HG03095 (cell line): ENCODE results near the gene PRRT1B.

Experiments used
- ATAC-seq: cut with Tn5 transposase; IDR thresholded peaks from one replicate; pipeline ENCODE4 v1.9.1; 2021; ENCODE audit warnings: moderate library complexity; ENCODE audit not compliant: unreplicated experiment

The PRRT1B gene

DNA sequence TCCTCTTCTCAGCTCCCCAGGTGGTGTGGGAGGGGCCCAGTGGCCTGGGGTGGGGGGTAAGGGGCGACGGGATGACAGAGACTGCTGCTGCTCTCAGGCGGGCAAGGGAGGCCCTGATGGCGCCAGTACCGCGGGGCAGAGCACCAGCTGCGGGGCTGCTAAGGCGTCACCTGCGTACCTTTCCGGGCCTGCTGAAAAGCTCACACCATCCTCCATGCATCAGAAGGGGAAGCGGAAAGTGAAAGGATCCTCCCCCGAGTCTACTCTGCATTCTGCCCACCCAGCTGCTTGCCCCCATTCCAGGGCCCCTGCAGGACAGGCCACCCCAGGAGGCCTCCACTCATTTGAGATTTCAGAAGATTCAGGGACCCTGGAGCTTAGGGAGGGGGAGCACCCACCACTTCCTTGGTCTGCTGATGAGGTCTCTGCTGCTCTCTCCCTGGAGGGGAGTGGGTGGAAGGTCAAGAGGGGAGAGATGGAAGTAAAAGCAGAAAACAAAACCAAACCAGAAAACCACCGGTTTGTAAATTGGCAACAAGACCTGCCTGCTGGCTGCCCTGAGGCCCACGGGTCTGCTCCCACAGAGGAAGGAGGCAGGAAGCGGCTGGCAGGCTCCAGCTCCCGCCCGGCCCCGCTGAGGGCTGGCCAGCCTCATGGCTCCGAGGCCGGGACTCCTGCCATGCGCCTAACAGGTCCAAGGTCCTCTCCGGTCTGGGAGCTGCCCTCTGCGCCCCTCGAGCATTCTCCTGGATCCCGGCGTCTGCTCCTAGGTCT lies 33.6 kb downstream of the PRRT1B start:
- ATAC-seq: no peak

DNA sequence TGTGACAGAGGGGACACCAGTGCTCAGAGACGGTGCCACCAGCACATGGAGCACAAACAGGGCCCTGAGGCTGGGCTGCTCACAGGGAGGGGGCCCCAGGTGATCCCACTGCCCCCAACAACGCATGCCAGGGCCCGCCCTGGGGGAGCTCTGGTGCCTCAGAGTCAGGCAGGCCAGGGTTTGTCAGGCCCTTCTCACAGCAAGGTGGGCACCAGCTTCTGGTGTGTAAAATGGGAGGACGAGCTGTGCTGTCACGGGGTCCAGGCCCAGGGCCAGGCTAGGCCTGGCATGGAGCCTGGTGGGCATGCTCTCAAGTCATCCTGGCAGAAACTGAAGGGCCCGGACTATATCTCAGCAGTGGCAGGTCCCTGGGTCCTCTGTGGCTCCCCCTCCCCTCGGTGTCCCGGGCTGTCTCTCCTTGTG lies 34.5 kb downstream of the PRRT1B start:
- no peak for ATAC-seq

DNA sequence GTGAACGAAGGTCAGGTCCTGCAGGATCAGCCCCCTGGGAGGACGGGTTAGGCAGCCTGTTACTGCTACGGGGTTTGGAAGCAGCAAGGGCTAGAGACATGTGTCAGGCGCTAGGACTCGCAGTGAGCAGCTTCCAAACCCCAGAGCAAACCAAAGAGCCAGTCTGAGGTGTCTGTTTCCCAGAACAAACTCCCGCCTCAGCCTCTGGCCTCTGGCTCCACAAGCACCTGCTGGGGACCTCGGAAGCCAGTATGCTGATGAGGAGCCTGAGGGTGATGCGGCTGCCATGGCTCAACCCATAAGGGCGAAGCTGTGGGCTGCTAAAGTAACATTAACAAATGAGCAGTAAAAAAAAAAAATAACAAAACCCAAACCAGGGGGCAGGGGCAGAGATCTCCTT lies 35.0 kb downstream of the PRRT1B start:
- no peak for ATAC-seq

DNA sequence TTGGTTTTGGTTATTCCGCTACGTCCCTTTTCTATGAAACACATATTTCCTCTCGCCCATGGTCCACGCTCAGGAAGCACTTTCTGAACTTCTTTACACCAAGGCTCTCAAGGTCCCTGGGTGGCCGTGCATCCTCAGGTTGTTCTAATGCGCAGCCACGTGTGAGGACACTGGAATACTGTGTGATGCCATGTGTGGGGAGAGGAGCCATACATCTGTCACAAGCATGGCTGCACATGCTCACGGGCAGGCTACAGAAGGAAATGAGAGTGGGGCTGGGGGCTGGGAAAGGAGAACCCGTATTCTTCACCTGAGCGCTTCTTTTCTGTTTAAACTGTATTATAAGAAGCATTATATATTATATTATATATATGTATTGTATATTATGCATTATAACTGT lies 36.7 kb downstream of the PRRT1B start:
- ATAC-seq: no peak

DNA sequence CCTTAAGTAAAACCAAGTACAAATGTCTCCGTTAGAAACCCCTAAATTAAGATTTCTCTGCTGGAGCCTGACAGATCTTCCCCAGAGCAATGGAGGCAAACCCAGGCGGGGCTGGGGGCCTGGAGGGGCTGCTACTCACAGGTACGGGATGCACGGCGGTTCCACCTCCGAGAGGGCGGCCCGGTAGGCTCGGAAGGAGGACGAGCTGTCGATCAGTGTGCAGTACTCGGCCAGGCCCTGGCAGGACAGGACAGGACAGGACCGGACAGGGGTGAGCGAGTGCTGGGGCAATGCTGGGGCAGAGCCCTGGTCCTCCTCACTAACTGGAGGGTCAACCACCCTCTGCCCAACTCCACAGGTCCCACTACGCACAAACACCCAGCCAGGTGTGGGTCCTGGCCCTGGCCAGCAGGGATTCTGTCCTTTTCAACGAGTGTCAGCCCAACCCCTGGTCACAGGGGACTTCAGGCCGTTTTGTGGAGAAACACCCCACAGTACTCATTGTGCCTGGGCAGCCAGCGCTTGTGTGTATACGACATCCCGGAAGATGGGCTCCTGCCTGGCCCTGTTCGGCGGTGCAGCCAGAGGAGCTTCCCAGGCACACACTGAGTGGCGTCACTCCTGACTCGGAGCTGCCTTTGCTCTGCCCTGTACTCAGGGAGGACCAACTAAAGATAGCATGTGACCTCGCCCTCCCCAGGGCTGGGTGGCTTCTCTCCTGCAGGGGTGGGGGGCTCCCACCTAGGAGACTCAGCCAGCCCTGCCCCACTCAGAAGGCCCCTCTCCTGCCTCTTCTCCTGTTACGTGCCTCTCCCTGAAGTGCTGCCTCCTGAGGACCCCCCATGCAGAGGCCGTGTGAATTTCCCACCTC lies 37.4 kb downstream of the PRRT1B start:
- ATAC-seq: no peak

DNA sequence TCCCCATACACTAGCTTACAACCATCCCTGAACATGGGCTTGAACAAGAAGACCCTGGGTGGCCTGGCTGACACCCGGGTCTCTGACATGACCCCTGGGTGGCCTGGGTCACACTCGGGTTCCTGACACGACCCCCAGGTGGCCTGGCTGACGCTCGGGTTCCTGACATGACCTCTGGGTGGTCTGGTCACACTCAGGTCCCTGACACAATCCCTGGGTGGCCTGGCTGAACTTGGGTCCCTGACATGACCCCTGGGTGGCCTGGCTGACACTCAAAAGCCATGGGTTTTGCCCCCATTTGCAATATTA lies 38.0 kb downstream of the PRRT1B start:
- ATAC-seq: no peak

DNA sequence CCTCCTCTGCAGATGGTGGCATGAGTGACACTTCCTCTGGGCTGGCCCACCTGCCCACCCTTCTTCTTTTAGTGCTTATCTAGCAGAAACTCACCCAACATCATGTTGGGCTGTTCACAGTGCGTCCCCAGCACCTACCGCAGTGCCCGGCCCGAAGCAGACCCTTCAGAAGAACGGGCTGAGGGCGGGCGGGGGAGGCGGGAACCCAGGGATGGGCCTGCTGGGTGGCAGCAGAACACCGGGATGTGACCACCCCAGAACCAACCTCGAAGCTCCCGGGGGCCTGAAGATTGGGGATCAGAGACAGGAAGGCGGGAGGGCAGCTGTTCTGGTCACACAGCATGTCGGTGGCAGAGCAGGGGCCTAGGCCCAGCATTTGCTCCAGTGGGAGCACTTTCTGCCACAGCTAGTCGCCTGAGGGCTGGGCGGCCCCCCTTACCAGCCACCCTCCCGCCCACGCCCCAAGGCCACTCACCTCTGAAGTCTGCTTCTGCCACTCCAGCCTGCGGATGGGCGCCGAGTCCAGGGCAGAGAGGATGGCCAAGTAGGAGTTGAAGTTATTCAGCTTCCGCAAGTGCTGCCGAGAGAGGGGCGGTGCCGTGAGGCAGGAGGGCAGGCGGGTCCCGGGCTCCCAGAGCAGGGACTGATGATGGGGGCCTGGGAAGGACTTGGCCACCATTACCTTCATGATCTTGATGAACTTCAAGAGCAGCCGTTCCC lies 38.7 kb downstream of the PRRT1B start:
- ATAC-seq: no peak

DNA sequence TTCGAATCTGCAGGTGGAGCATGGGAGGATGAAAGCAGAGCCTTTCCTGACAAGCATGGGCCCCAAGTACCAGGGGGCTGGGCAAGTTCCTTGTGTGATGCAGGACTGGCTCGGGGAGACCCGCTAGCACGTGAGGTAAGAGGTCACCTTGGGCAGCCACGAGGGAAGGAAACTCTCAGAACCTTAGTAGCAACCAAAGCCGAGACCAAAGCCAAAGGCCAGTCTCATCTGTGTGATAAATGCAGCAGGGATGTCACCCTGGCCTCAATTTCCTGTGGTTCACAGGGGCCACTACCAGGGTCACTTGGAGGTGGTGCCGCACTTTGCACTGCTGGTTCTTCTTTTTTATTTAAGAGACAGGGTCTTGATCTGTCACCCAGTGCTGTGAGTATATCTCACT lies 39.5 kb downstream of the PRRT1B start:
- ATAC-seq: no peak

DNA sequence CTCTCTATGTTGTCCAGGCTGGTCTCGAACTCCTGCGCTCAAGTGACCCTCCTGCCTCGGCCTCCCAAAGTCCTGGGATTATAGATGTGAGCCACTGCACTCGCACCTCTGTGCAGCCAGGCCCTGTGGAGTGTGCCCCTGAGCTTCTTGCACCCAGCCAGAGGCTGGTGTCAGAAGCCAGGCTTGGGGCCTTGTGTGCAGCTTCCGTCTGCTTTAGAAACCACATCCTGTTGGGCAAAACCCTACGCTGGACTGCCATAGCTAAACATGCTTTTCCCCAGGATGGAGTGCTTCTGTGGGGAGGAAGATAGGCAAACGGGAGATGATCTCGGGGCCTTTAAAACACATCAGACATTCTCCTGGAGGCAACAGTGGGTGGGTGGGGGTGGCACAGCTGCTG lies 40.1 kb downstream of the PRRT1B start:
- no peak for ATAC-seq

DNA sequence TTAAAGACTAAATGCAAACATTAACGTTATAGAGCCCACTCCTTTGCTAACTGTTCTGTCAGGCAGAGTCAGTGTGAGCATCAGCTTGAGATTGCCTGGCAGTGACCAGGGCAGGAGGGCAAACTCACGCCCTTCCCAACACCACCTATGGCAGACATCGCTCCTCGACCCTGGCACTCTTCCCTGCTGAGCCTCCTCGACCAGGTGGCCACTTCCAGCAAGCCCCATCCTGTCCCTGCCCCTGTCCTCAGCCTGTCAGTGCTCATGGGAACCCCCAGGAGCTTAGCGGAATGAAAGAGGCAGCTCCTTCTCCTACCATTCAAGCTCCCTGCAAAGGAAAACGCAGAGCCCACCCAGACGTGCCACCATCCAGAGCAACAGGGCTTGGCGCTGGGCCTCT lies 42.0 kb downstream of the PRRT1B start:
- no peak for ATAC-seq

DNA sequence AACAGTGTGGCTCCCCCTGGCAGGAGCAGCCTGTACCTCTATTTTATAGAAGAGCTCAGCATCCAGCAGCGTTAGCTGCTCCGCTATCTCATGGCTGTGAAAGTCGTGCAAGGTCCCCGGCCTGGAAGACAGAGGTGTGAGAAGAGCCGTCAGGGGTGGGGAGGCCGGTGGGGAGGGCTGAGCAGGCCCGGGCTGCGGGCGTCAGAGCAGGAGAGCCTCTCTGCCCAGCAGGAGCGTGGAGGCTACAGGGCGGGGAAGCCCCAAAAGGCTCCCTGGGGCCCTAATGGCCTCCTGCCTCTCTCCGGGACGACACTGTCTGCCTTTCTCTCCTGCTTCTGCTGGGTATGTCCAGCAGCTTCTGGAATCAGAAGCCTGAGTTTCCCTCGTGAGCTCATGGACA lies 42.6 kb downstream of the PRRT1B start:
- no peak for ATAC-seq

DNA sequence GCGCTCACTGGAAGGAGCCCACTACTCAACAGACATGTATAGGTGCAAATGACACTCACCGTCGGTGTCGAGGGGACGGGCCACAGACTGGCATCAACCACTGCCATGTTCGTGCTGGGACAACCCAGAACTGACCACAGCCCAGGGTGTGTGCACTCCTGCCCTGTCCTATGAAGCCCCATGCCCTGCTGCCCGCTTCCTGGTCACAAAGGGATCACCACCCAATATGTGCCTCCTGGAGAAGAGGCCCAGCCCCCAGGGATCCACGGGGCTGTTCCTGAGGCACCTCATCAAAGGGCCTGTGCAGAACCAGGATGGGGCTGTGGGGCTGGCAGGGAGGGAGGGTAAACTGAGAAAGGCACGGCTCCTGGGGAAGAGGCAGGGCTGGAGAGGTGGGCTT lies 43.1 kb downstream of the PRRT1B start:
- no peak for ATAC-seq

DNA sequence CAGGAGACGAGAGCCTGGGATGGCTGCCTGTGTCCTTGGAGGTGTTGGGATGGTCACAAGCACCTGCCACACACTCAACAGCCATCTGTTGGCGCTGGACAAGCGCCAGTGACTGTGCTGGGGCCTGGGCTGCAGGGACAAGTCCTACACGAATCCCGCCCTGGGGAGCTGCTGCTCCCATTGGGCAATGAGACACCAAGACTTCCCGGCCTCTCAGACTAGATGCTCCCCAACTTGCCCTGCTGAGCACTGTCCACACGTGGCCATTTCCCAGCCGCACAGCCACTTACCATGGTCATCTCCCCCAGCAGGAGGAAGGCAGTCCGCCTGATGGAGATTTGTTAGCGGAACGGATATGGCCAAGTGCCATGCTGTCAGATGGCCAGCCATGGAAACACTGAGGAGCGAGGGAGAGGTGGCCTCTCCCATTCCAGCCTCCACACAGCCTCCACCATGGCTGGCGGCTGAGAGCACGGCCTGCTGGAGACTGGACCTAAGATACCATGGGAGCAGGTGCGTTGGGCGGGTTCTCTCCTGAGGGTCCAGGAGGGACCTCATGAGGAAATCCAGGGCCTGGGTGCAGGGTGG lies 43.9 kb downstream of the PRRT1B start:
- no peak for ATAC-seq

DNA sequence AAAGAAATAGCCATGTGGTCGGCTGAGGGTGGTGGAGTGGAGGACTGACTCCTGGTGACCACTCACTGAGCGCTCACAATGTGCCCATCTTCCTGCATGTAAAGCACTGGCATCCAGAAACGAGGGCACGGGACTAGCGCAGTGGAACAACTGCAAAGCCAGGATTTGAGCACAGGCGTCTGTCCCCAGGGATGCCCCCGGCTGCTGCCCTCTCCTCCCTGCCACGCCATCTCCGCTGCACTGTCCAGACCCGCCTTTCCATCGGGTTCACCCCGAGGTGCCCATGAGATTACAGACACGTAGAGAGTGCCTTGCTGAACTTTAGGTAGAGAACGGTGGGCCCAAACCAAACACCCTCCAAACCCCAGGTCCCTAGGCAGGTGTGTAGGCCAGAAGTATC lies 44.7 kb downstream of the PRRT1B start:
- no peak for ATAC-seq

DNA sequence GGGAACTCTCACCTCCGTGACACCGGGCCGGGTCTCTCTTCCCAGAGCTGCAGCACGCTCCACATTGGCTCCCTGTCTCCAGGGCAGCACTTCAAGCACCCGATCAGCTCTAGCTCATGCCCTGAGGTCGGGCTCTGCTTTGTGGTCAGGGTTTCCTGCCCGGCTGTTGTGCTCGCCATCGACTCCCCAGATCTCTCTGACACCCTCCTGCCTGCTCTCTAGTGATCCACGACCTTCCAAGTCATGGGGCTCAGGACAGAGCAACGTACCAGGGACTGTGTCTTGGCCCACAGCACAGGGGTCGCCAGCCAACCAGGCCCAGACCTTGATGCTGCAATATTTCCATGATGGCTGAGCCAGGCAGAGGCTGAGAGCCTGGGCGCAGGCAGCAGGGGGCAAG lies 45.1 kb downstream of the PRRT1B start:
- no peak for ATAC-seq

DNA sequence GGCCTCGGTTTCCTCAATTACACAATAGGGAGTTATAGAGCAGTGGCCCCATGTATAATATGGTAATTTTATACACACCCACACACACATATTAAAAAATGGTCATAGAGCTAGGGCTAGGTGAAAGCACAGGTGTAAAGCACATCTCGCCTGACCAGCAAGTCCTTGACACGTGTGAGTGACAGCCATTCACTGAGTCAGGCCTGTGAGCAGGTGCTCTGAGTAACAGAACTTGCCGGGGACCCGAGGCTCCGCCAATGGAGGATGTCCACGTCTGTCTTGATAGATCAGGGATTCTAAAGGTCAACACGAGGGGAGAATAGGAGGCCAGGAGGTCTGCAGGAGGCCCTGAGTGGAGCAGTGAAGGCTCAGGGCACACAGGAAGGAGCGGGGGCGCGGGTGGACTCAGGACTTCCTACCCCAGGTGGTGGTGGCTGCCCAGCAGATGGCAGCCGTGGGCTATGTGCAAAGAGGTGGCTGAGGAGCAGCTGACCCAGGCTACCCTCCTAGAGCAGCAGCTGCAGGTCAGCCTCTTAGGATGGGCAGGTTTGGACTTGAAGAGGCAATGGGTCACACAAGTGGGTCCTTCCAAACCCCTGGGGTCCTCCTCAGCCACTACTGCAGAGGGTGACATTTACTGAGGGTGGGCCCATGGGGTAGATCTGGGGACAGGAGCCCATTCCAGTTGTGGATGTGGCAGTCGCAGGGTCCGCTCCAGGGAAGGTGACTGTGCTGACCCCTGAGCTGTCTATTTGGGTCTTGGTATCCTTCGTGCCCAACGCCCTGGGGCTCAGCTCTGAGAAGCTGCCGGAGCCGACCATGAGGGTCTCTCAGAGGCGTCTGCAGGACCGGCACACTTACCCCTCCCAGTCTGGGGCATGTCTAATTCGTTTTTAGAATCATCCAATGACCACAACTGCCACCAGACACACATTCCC lies 45.9 kb downstream of the PRRT1B start:
- no peak for ATAC-seq

DNA sequence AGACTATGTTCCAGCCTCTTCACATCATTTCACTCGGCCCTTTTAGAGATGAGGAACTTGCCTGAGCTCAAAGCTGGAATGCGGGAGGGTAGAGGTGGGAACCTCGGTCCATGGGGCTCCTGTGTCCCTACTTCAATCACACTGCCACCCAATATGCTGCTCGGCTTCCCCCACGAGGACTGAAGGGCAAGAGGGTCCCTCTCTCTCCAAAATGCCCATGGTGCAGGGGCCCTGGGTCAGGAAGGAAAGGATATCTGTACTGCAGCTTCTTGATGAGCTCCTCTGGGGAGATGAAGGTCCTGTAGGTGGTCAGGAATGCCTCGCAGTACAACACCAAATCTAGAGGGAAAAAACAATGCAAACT lies 46.5 kb downstream of the PRRT1B start:
- no peak for ATAC-seq

DNA sequence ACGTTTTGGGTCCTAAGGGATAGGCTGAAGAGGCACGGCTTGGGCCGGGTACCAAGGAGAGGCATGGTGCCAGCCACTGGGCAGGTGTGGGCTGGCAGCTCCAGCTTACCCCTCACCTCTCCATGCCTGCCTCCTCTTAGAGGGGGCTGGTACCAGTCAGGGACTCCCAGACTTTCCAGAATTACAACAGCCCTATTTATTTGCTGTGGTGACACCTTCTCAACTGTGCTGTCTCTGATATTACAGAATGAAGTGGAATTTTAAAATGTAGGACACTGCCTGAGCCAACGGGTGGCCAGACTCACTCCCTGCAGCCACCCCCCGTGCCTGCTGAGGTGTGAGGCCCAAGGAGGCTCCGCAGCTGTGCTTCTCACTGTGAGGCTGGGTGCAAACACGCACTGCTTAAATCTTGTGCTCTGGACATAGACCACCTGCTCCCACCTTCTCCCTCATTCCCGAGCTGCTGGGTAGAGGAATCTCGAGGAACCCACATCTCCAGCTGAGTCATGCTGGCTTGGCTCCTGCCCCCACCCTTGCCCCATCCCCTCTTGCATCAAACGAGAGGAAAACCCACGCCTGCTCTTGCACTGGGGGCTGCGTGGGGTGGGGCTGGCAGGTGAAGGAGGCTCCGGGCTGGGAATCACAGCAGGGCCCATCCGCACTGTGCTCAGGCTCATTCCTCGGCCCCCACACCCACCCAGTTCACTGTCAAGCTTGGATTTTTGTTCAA lies 47.9 kb downstream of the PRRT1B start:
- no peak for ATAC-seq

DNA sequence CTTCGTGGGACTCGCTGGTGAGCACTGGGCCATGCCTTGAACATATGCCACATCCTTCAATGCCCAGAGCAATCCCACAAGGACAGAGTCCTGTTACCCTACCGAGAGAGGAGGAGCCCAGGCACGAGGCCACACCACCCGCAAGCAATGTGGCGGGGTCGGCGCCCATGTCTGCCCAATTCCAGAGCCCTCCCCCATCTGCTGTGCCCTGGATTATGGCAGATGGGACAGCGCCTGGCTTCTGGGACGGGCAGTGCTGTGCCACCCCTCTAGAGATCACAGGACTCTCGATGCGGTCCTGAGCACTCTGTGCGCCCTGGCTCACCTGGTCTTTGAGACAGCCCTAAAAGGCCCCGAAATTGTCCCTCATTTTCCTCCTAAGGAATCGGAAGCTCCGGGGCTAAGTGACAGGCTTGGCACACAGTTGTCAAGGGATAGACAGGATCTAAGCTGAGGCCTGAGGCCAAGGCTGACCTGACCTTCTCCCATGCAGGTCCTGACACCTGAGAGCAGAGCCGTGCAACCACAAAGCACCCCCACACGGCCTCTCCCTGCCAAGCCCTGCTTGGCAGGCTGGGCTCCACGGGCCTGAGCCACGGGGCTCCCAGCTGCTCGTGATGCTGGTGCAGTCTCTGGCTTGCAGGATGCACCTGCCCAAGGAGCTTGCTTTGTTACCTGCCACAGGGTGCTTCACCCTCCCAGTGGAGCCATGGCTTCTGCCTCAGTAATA lies 48.8 kb downstream of the PRRT1B start:
- no peak for ATAC-seq
